IMR-90 (cell line): ENCODE data around the gene HOXD12. TPM values are rescaled to one million over a fixed set of nuclear protein-coding genes. Genes with fewer than 3 reads are reported as not detected.

Source experiments
- ATAC-seq: fragments of 200-7000 bp; cut with Tn5 transposase; 2 replicates; pipeline ENCODE4 v1.9.1; 2020; ENCODE audit warnings: low read depth, mild to moderate bottlenecking, moderate library complexity
- BruUV-seq: library from RNA; stranded (reverse); fragments of 400-500 nt; replicated peaks from 2 replicates; lab custom pipeline; 2021; lab: Mats Ljungman, UMichigan
- CTCF ChIA-PET: fragments of 300-600 bp; formaldehyde crosslinking; extraction: SDS; loops from one replicate; lab custom pipeline; 2021; ENCODE audit warnings: antibody characterized with exemption; lab: Yijun Ruan, JAX
- POLR2A ChIA-PET: fragments of 300-600 bp; sonication (Branson Sonifier 250); formaldehyde crosslinking; loops from one replicate; lab custom pipeline; 2022; ENCODE audit warnings: antibody characterized with exemption; ENCODE audit not compliant: unreplicated experiment; lab: Charles Lee
- DNase-seq: peaks from one replicate; pipeline ENCODE4 v3.0.0; 2013
- H2AFZ ChIP-seq: replicated peaks from 2 replicates; pipeline ENCODE3; 2013; ENCODE audit warnings: low read length, mild to moderate bottlenecking; ENCODE audit not compliant: poor library complexity
- H2AK5ac ChIP-seq: 2 replicates; pipeline ENCODE4 v1.6.1; 2013; ENCODE audit warnings: low read depth, low read length, inconsistent platforms
- H2AK9ac ChIP-seq: replicated peaks from 2 replicates; pipeline ENCODE3; 2013; ENCODE audit warnings: mild to moderate bottlenecking, low read depth, low read length, moderate library complexity; ENCODE audit not compliant: poor library complexity
- H2BK120ac ChIP-seq: 2 replicates; pipeline ENCODE4 v1.6.1; 2013; ENCODE audit warnings: low read depth, low read length, inconsistent platforms
- H2BK15ac ChIP-seq: 3 replicates; pipeline ENCODE4 v1.6.1; 2013; ENCODE audit warnings: low read depth, low read length, inconsistent platforms
- H2BK20ac ChIP-seq: 2 replicates; pipeline ENCODE4 v1.6.1; 2013; ENCODE audit warnings: low read depth, mild to moderate bottlenecking, inconsistent platforms, low read length, moderate library complexity
- H2BK5ac ChIP-seq: 2 replicates; pipeline ENCODE4 v1.6.1; 2013; ENCODE audit warnings: mild to moderate bottlenecking, low read depth, low read length, inconsistent platforms; ENCODE audit not compliant: poor library complexity, severe bottlenecking
- H3K14ac ChIP-seq: replicated peaks from 2 replicates; pipeline ENCODE4 v1.6.1; 2013; ENCODE audit warnings: low read depth, low read length, inconsistent platforms
- H3K18ac ChIP-seq: 2 replicates; pipeline ENCODE4 v1.6.1; 2013; ENCODE audit warnings: low read depth, low read length, control low read depth
- H3K23ac ChIP-seq: 2 replicates; pipeline ENCODE4 v1.6.1; 2013; ENCODE audit warnings: low read depth, low read length, inconsistent platforms
- H3K27ac ChIP-seq: 2 replicates; pipeline ENCODE4 v1.5.1; 2013; ENCODE audit warnings: mild to moderate bottlenecking, control low read depth, low read length; ENCODE audit not compliant: insufficient read depth
- H3K27me3 ChIP-seq: 2 replicates; pipeline ENCODE4 v1.6.1; 2013; ENCODE audit warnings: low read length; ENCODE audit not compliant: control insufficient read depth, insufficient read depth
- H3K36me3 ChIP-seq: 2 replicates; pipeline ENCODE4 v1.6.1; 2013; ENCODE audit warnings: low read length, mixed read lengths; ENCODE audit not compliant: control insufficient read depth, insufficient read depth
- H3K4ac ChIP-seq: 2 replicates; pipeline ENCODE4 v1.6.1; 2013; ENCODE audit warnings: low read depth, low read length, inconsistent platforms
- H3K4me1 ChIP-seq: 2 replicates; pipeline ENCODE4 v1.6.1; 2013; ENCODE audit warnings: low read length, mixed read lengths; ENCODE audit not compliant: control insufficient read depth, insufficient read depth
- H3K4me2 ChIP-seq: 2 replicates; pipeline ENCODE4 v1.6.1; 2013; ENCODE audit warnings: low read depth, mild to moderate bottlenecking, control low read depth, low read length, moderate library complexity
- H3K4me3 ChIP-seq: 2 replicates; pipeline ENCODE4 v1.5.1; 2013; ENCODE audit warnings: low read depth, mild to moderate bottlenecking, control low read depth, low read length, moderate library complexity; ENCODE audit not compliant: insufficient read depth
- H3K56ac ChIP-seq: 2 replicates; pipeline ENCODE4 v1.6.1; 2013; ENCODE audit warnings: low read length, inconsistent platforms; ENCODE audit not compliant: insufficient read depth; ENCODE audit errors: extremely low read depth
- H3K79me1 ChIP-seq, 2 experiments: 2 replicates each; pipeline ENCODE4 v1.6.1; 2013; ENCODE audit warnings: low read length in 2 of 2, inconsistent platforms in 1 of 2, low read depth in 1 of 2
- H3K9ac ChIP-seq: 2 replicates; pipeline ENCODE4 v1.6.1; 2013; ENCODE audit warnings: low read depth, low read length, control low read depth
- H3K9me1 ChIP-seq: 2 replicates; pipeline ENCODE4 v1.6.1; 2013; ENCODE audit warnings: low read length, inconsistent platforms; ENCODE audit not compliant: insufficient read depth
- H3K9me3 ChIP-seq: 2 replicates; pipeline ENCODE4 v1.6.1; 2013; ENCODE audit warnings: low read length; ENCODE audit not compliant: control insufficient read depth, insufficient read depth
- H4K20me1 ChIP-seq: 2 replicates; pipeline ENCODE4 v1.6.1; 2013; ENCODE audit warnings: low read length, inconsistent platforms; ENCODE audit not compliant: insufficient read depth
- H4K5ac ChIP-seq: 2 replicates; pipeline ENCODE4 v1.6.1; 2013; ENCODE audit warnings: mild to moderate bottlenecking, low read depth, low read length, control low read depth
- H4K8ac ChIP-seq, 2 experiments: 2 replicates each; pipeline ENCODE4 v1.6.1; 2013; ENCODE audit warnings: low read depth in 2 of 2, low read length in 2 of 2, control low read depth in 1 of 2, inconsistent platforms in 1 of 2
- H4K91ac ChIP-seq: 2 replicates; pipeline ENCODE4 v1.6.1; 2013; ENCODE audit warnings: low read depth, low read length, inconsistent platforms; ENCODE audit not compliant: insufficient read depth
- BHLHE40 ChIP-seq: fragments of 150-350 bp; IDR thresholded peaks from 2 replicates; pipeline ENCODE4 v1.6.1; 2016; ENCODE audit warnings: mild to moderate bottlenecking, low read depth, low read length
- CEBPB ChIP-seq: IDR thresholded peaks from 2 replicates; pipeline ENCODE4 v1.6.1; 2012; ENCODE audit warnings: low read depth, low read length, improper control_type of control experiment
- CHD1 ChIP-seq: IDR thresholded peaks from 2 replicates; pipeline ENCODE4 v1.6.1; 2012; ENCODE audit warnings: low read depth, low read length, improper control_type of control experiment
- FOS ChIP-seq: fragments of 150-350 bp; IDR thresholded peaks from 2 replicates; pipeline ENCODE4 v1.6.1; 2016; ENCODE audit warnings: low read depth, low read length
- MAFK ChIP-seq: IDR thresholded peaks from 2 replicates; pipeline ENCODE4 v1.6.1; 2012; ENCODE audit warnings: low read depth, low read length, improper control_type of control experiment
- MAZ ChIP-seq: IDR thresholded peaks from 2 replicates; pipeline ENCODE4 v1.6.1; 2012; ENCODE audit warnings: low read depth, mild to moderate bottlenecking, low read length, improper control_type of control experiment, moderate library complexity, borderline replicate concordance
- MXI1 ChIP-seq: IDR thresholded peaks from 2 replicates; pipeline ENCODE4 v1.6.1; 2012; ENCODE audit warnings: low read depth, mild to moderate bottlenecking, low read length, moderate library complexity, borderline replicate concordance
- NFE2L2 ChIP-seq: fragments of 150-350 bp; IDR thresholded peaks from 2 replicates; pipeline ENCODE4 v1.6.1; 2016; ENCODE audit warnings: low read depth, mild to moderate bottlenecking, low read length
- POLR2A ChIP-seq: IDR thresholded peaks from 2 replicates; pipeline ENCODE4 v1.6.1; 2012; ENCODE audit warnings: mild to moderate bottlenecking, low read depth, low read length
- RAD21 ChIP-seq: IDR thresholded peaks from 2 replicates; pipeline ENCODE4 v1.6.1; 2012; ENCODE audit warnings: low read length, improper control_type of control experiment
- RCOR1 ChIP-seq: IDR thresholded peaks from 2 replicates; pipeline ENCODE4 v1.6.1; 2012; ENCODE audit warnings: mild to moderate bottlenecking, low read length, improper control_type of control experiment; ENCODE audit not compliant: insufficient replicate concordance
- RFX5 ChIP-seq: IDR thresholded peaks from 2 replicates; pipeline ENCODE4 v1.8.0; 2012; ENCODE audit warnings: low read depth, mild to moderate bottlenecking, low read length, moderate library complexity
- SMC3 ChIP-seq: fragments of 150-350 bp; IDR thresholded peaks from 2 replicates; pipeline ENCODE4 v1.6.1; 2016; ENCODE audit warnings: low read depth, mild to moderate bottlenecking, antibody characterized with exemption, low read length, moderate library complexity
- WGBS, 2 experiments: methylation state at CpG; one replicate each; pipeline versions ENCODE4 v1.1.5 to v1.1.7; 2013; ENCODE audit warnings: missing lambda C conversion rate in 2 of 2; ENCODE audit not compliant: insufficient read length in 1 of 2; ENCODE audit errors: extremely low coverage in 2 of 2; 5-methylcytosine and 5-hydroxymethylcytosine counted together
- dilution Hi-C: fragments of 300-500 bp; cut with HindIII; formaldehyde crosslinking; loops from one replicate; pipeline ENCODE4 v1.14.3; 2018; ENCODE audit warnings: low sequenced_read_pairs; ENCODE audit not compliant: unreplicated experiment
- in situ Hi-C: fragments of 300-500 bp; cut with MboI; formaldehyde crosslinking; loops from 3 replicates; pipeline ENCODE4 v1.14.3; 2019; ENCODE audit warnings: low sequenced_read_pairs, inconsistent platforms, mixed read lengths
- intact Hi-C: fragments of 100-400 bp; cut with micrococcal nuclease; formaldehyde crosslinking; loops from 2 replicates; pipeline ENCODE4 v1.10.0; 2022
- polyA plus RNA-seq, 3 experiments: library from polyadenylated mRNA; depleted of rRNA; stranded (reverse); fragments of >200 nt; gene quantifications; 2 replicates each; pipeline ENCODE4 v1.2.3, GENCODE V29; 2012; ENCODE audit warnings: low replicate concordance in 1 of 3
- total RNA-seq: library from RNA; depleted of rRNA; stranded (reverse); fragments of >200 nt; gene quantifications from 2 replicates; pipeline ENCODE4 v1.2.3, GENCODE V29; 2012
- TF ChIP-seq, protein P1 (sequence below): fragments of 150-350 bp; IDR thresholded peaks from 2 replicates; pipeline ENCODE4 v1.6.1; 2016; ENCODE audit warnings: low read depth, mild to moderate bottlenecking, low read length, moderate library complexity, borderline replicate concordance
- TF ChIP-seq, protein P2 (sequence below): fragments of 150-350 bp; IDR thresholded peaks from 2 replicates; pipeline ENCODE4 v1.6.1; 2017; ENCODE audit warnings: mild to moderate bottlenecking, antibody characterized with exemption, low read length, low read depth
- TF ChIP-seq, protein P3 (sequence below): conservative IDR thresholded peaks from 2 replicates; pipeline ENCODE4 v1.5.1; 2012; ENCODE audit warnings: mild to moderate bottlenecking, low read depth, low read length, improper control_type of control experiment

HOXD12 gene
- total and polyA plus RNA-seq, 2 of the 4 experiments (the other 2 are of a cell fraction), result not detected

DNA sequence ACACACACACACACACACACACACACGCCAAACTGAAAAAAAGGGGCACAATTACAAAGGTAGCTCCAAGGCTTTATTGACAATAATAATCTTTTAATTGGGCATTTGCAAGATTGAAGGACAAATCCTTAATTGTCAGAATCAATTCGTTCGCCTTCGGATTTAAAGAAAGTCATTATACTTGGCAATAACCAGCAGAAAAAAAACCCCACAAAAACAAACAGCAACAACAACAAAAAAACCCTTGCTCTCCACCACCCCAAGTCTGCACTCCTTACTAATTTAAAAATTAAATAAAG is 28.1 kb downstream of the HOXD12 start:
- intact Hi-C loops, result loop anchor here (1.0 to 2.0 kb wide), 6 partner anchors 427 to 1631 kb away; no protein-coding TSS in a partner anchor
- Histone ChIP-seq H4K91ac (no peak overlapping the region), H3K4me1 (no peaks in the 10 kb centered on the region), H3K27me3 (peaks cover 87% of the 10 kb centered on the region), H3K4me3 (no peak overlapping the region), H2AFZ (no peak overlapping the region), H3K9ac (no peak overlapping the region), H2BK20ac (no peak overlapping the region), H2AK9ac (no peak overlapping the region), H3K56ac (no peak overlapping the region), H3K4ac (no peak overlapping the region), H3K9me3 (no peaks in the 10 kb centered on the region; the same call in 1 of the 2 replicates), H3K18ac (no peak overlapping the region), H3K9me1 (no peaks in the 10 kb centered on the region), H3K4me2 (no peak overlapping the region), H2AK5ac (no peak overlapping the region), H4K20me1 (no peaks in the 10 kb centered on the region; the same call in 1 of the 2 replicates), H3K23ac (no peak overlapping the region), H4K5ac (no peak overlapping the region), H3K36me3 (no peaks in the 10 kb centered on the region), H2BK15ac (no peak overlapping the region), H2BK120ac (no peak overlapping the region), H3K14ac (no peak overlapping the region), H2BK5ac (no peak overlapping the region), H3K79me1 (no peaks in the 10 kb centered on the region), H4K8ac (no peak overlapping the region), H3K27ac (no peak overlapping the region)
- in situ Hi-C loops, result loop anchor here (5.0 to 10.0 kb wide), 4 partner anchors 327 to 1027 kb away; no protein-coding TSS in a partner anchor
- TF ChIP-seq POLR2A (no peak), RCOR1 (no peak), RAD21 (no peak), BHLHE40 (no peak), RFX5 (no peak), SMC3 (no peak), CHD1 (no peak), CEBPB (no peak), MAFK (no peak), FOS (no peak), MAZ (no peak), MXI1 (no peak), NFE2L2 (no peak)
- TF ChIP-seq, protein P1, sequence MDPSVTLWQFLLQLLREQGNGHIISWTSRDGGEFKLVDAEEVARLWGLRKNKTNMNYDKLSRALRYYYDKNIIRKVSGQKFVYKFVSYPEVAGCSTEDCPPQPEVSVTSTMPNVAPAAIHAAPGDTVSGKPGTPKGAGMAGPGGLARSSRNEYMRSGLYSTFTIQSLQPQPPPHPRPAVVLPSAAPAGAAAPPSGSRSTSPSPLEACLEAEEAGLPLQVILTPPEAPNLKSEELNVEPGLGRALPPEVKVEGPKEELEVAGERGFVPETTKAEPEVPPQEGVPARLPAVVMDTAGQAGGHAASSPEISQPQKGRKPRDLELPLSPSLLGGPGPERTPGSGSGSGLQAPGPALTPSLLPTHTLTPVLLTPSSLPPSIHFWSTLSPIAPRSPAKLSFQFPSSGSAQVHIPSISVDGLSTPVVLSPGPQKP, result no peak
- TF ChIP-seq, protein P2, sequence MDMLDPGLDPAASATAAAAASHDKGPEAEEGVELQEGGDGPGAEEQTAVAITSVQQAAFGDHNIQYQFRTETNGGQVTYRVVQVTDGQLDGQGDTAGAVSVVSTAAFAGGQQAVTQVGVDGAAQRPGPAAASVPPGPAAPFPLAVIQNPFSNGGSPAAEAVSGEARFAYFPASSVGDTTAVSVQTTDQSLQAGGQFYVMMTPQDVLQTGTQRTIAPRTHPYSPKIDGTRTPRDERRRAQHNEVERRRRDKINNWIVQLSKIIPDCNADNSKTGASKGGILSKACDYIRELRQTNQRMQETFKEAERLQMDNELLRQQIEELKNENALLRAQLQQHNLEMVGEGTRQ, result no peak
- TF ChIP-seq, protein P3, sequence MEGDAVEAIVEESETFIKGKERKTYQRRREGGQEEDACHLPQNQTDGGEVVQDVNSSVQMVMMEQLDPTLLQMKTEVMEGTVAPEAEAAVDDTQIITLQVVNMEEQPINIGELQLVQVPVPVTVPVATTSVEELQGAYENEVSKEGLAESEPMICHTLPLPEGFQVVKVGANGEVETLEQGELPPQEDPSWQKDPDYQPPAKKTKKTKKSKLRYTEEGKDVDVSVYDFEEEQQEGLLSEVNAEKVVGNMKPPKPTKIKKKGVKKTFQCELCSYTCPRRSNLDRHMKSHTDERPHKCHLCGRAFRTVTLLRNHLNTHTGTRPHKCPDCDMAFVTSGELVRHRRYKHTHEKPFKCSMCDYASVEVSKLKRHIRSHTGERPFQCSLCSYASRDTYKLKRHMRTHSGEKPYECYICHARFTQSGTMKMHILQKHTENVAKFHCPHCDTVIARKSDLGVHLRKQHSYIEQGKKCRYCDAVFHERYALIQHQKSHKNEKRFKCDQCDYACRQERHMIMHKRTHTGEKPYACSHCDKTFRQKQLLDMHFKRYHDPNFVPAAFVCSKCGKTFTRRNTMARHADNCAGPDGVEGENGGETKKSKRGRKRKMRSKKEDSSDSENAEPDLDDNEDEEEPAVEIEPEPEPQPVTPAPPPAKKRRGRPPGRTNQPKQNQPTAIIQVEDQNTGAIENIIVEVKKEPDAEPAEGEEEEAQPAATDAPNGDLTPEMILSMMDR, result no peak
- no peak for ATAC-seq
- ChIA-PET POLR2A (no interaction called here), CTCF (interaction anchor here (0.6 to 3.7 kb wide), 15 partner anchors 13 to 1034 kb away, joined by 3 to 22 read pairs (median 4); no protein-coding TSS in a partner anchor)
- dilution Hi-C loops, result no loop called here
- no TSS peak for BruUV-seq
- no peak for DNase-seq
- WGBS, 2 experiments, result no CpG with 5 or more reads among the region's 4 CpGs
